ENCODE results near the gene SIRT6.
"Not testable (repeated sequence)": the region's sequence is repeated elsewhere in the genome, so short reads cannot be mapped to it uniquely, and the experiment has no call there.

SIRT6 gene

GRCh38 chr19:4182084-4182810 is at the start of gene SIRT6, which contains the start of gene ANKRD24:
Gene SIRT6 (minus strand): TSS chr19:4182563. CDS start chr19:4182539, 24 bp downstream.
Gene ANKRD24 (plus strand): TSS chr19:4182689. CDS start chr19:4186426, 3,737 bp downstream.
- DNase-seq, result peak; percentile 96

- not testable (repeated sequence) for DNase-seq
Measured at GRCh38 chr19:4232139-4232538, 49.8 kb upstream of the SIRT6 start.

GRCh38 chr19:4231521-4231920 is 49.2 kb upstream of the SIRT6 start:
- not testable (repeated sequence) for DNase-seq

GRCh38 chr19:4230237-4230636 is 47.9 kb upstream of the SIRT6 start:
- DNase-seq, result not testable (repeated sequence)

GRCh38 chr19:4229179-4229931 is 47.0 kb upstream of the SIRT6 start, which contains the start of gene EBI3:
Gene EBI3 (plus strand): TSS chr19:4229523. CDS start chr19:4229551, 28 bp downstream.
- no peak for DNase-seq

- DNase-seq, result no peak
Measured at GRCh38 chr19:4228765-4229178, 46.4 kb upstream of the SIRT6 start.

- no peak for DNase-seq
Measured at GRCh38 chr19:4227771-4228170, 45.4 kb upstream of the SIRT6 start.

- no peak for DNase-seq
Measured at GRCh38 chr19:4225885-4226284, 43.5 kb upstream of the SIRT6 start.

- DNase-seq, result no peak
Measured at GRCh38 chr19:4224470-4224869, 42.1 kb upstream of the SIRT6 start.

- DNase-seq, result no peak
Measured at GRCh38 chr19:4220188-4220587, 37.8 kb upstream of the SIRT6 start.

- DNase-seq, result not testable (repeated sequence)
Measured at GRCh38 chr19:4218523-4218922, 36.2 kb upstream of the SIRT6 start.

- no peak for DNase-seq
Measured at GRCh38 chr19:4217429-4218264, 35.3 kb upstream of the SIRT6 start.

GRCh38 chr19:4216846-4217245 is 34.5 kb upstream of the SIRT6 start:
- DNase-seq, result no peak

GRCh38 chr19:4215807-4216206 is 33.4 kb upstream of the SIRT6 start:
- no peak for DNase-seq

- no peak for DNase-seq
Measured at GRCh38 chr19:4213116-4213515, 30.8 kb upstream of the SIRT6 start.

- no peak for DNase-seq
Measured at GRCh38 chr19:4210166-4210731, 27.9 kb upstream of the SIRT6 start.

- DNase-seq, result no peak
Measured at GRCh38 chr19:4208385-4209094, 26.2 kb upstream of the SIRT6 start.

GRCh38 chr19:4206818-4207484 is 24.6 kb upstream of the SIRT6 start:
- DNase-seq, result no peak

- DNase-seq, result no peak
Measured at GRCh38 chr19:4201798-4202197, 19.4 kb upstream of the SIRT6 start.

GRCh38 chr19:4200940-4201542 is 18.7 kb upstream of the SIRT6 start:
- no peak for DNase-seq

- DNase-seq, result no peak
Measured at GRCh38 chr19:4199699-4200293, 17.4 kb upstream of the SIRT6 start.

All from activated gamma-delta T cell treated with Interleukin-2 at 50 U/mL for 16 hours (primary cell).